ENCODE results near the gene SCGB3A1. TPM values are rescaled to one million over a fixed set of nuclear protein-coding genes. Genes with fewer than 3 reads are reported as not detected.

The SCGB3A1 gene
- total RNA-seq, 3 donors from 2014 or later, result 8.8 to 66.5 TPM; not detected in 1

- no peak overlapping the region for H3K27ac ChIP-seq
- H3K27me3 ChIP-seq, result no peaks in the 10 kb centered on the region
- no peaks in the 10 kb centered on the region for H3K9me3 ChIP-seq
- H3K36me3 ChIP-seq, result no peaks in the 10 kb centered on the region
- intact Hi-C loops (cut with DNase I; ENCODE audit: low total_unique reads), result no loop called here
- H3K4me1 ChIP-seq, result no peaks in the 10 kb centered on the region
- H3K4me3 ChIP-seq, result no peak overlapping the region
- DNase-seq (ENCODE audit: low spot score in 2 of 2), result no peak
- TF ChIP-seq POLR2A (IDR thresholded peaks at IDR 0.05) (no peak), CTCF (IDR thresholded peaks at IDR 0.05) (no peak), POLR2AphosphoS5 (IDR thresholded peaks at IDR 0.05) (no peak)
Observed at GRCh38 chr5:180555168-180555921, 36.0 kb downstream of the SCGB3A1 start.

GRCh38 chr5:180553530-180553929 is 37.8 kb downstream of the SCGB3A1 start:
- TF ChIP-seq CTCF (IDR thresholded peaks at IDR 0.05) (no peak), POLR2AphosphoS5 (IDR thresholded peaks at IDR 0.05) (no peak), POLR2A (IDR thresholded peaks at IDR 0.05) (no peak)
- Histone ChIP-seq H3K36me3 (no peaks in the 10 kb centered on the region), H3K4me3 (no peak overlapping the region), H3K9me3 (no peaks in the 10 kb centered on the region), H3K27me3 (no peaks in the 10 kb centered on the region), H3K27ac (no peak overlapping the region), H3K4me1 (no peaks in the 10 kb centered on the region)
- intact Hi-C loops (cut with DNase I; ENCODE audit: low total_unique reads), result no loop called here
- DNase-seq (ENCODE audit: low spot score in 2 of 2), result no peak

- no peak for DNase-seq (ENCODE audit: low spot score in 2 of 2)
Observed at GRCh38 chr5:180548563-180548962, 42.7 kb downstream of the SCGB3A1 start.

DNA sequence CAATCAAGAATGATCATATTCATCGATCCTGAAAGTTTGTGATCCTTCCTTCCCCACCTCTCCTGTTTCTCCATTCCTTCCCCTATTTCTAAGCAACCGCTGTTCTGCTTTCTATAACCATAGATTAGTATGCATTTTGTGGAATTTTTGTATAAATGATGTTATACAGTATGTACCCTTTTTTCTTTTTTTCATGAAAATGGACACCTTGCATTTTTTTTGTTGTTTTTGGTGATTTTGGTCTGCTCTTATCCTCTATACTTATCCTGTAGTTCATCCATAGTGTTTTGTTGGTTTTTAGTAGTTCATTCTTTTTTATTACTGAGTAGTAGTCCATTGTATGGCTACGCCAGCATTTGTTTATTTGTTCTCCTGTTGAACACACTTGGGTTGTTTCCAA is 46.1 kb downstream of the SCGB3A1 start:
- intact Hi-C loops (cut with DNase I; ENCODE audit: low total_unique reads), result no loop called here
- H3K4me3 ChIP-seq, result no peak overlapping the region
- no peak overlapping the region for H3K27ac ChIP-seq
- H3K9me3 ChIP-seq, result no peaks in the 10 kb centered on the region
- no peaks in the 10 kb centered on the region for H3K27me3 ChIP-seq
- DNase-seq (ENCODE audit: low spot score in 2 of 2), result no peak
- H3K36me3 ChIP-seq, result no peaks in the 10 kb centered on the region
- no peak for TF ChIP-seq POLR2AphosphoS5 (IDR thresholded peaks at IDR 0.05)
- no peak for TF ChIP-seq POLR2A (IDR thresholded peaks at IDR 0.05)
- no peak for TF ChIP-seq CTCF (IDR thresholded peaks at IDR 0.05)
- H3K4me1 ChIP-seq, result no peaks in the 10 kb centered on the region

More at GRCh38 chr5:180548563-180548962, 42.7 kb downstream of the SCGB3A1 start:
- TF ChIP-seq POLR2AphosphoS5 (IDR thresholded peaks at IDR 0.05) (no peak), CTCF (IDR thresholded peaks at IDR 0.05) (no peak), POLR2A (IDR thresholded peaks at IDR 0.05) (no peak)
- Histone ChIP-seq H3K9me3 (no peaks in the 10 kb centered on the region), H3K36me3 (no peaks in the 10 kb centered on the region), H3K27me3 (no peaks in the 10 kb centered on the region), H3K4me3 (no peak overlapping the region), H3K4me1 (no peaks in the 10 kb centered on the region), H3K27ac (no peak overlapping the region)
- intact Hi-C loops (cut with DNase I; ENCODE audit: low total_unique reads), result no loop called here

DNA sequence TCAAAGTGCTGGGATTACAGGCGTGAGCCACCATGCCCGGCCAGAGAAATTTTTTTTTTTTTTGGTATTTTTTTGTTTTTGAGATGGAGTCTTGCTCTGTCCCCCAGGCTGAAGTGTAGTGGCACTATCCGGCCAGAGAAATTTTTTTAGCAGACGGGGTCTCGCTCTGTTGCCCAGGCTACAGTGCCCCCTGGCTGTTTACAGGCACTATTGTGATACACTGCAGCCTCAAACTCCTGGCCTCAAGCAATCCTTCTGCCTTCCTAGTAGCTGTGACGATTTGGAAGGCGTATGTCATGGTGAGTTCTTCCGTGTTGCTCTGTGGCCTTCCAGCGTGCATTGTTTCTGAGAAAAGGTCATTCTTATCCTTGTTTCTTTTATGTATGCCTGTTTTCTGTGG is 49.6 kb downstream of the SCGB3A1 start:
- Histone ChIP-seq H3K27me3 (no peaks in the 10 kb centered on the region), H3K36me3 (no peaks in the 10 kb centered on the region), H3K27ac (no peak overlapping the region), H3K4me3 (no peak overlapping the region), H3K4me1 (no peaks in the 10 kb centered on the region), H3K9me3 (no peaks in the 10 kb centered on the region)
- no peak for TF ChIP-seq CTCF (IDR thresholded peaks at IDR 0.05)
- intact Hi-C loops (cut with DNase I; ENCODE audit: low total_unique reads), result no loop called here
- no peak for DNase-seq (ENCODE audit: low spot score in 2 of 2)

Other genes starting within 250 kb of the SCGB3A1 start
- 10 to 100 TPM; 27.2 to 60.0 (median 52.5) TPM for gene GFPT2, start 238.2 kb downstream of the SCGB3A1 start, total RNA-seq
- gene CNOT6, start 97.1 kb downstream of the SCGB3A1 start, total RNA-seq, result 10 to 100 TPM in 2 of 3 donors, 1 to 10 TPM in 1; 9.8 to 26.2 (median 19.0) TPM
- gene FLT4, start 58.1 kb upstream of the SCGB3A1 start, total RNA-seq, result 10 to 100 TPM in 1 of 3 donors, 1 to 10 TPM in 2; 4.3 to 35.7 (median 7.9) TPM
- not detected for gene OR2Y1, start 148.6 kb upstream of the SCGB3A1 start, total RNA-seq
- 100 to 1,000 TPM; 127 to 236 (median 163) TPM for gene MGAT1, start 211.3 kb upstream of the SCGB3A1 start, total RNA-seq